ENCODE results near the gene CENPP. TPM values are rescaled to one million over a fixed set of nuclear protein-coding genes. Genes with fewer than 3 reads are reported as not detected.

Gene CENPP
- total RNA-seq, 2 donors from 2014 or later = 1.1 to 1.2 TPM

- no peak for TF ChIP-seq CTCF (IDR thresholded peaks at IDR 0.05)
- no peaks in the 10 kb centered on the region for H3K36me3 ChIP-seq
- no peak overlapping the region for H3K27ac ChIP-seq
- H3K4me1 ChIP-seq = peaks cover 0 to 16% of the 10 kb centered on the region in 2 donors
- no peaks in the 10 kb centered on the region for H3K27me3 ChIP-seq
- H3K4me3 ChIP-seq = no peak overlapping the region
- H3K9me3 ChIP-seq = no peaks in the 10 kb centered on the region
- DNase-seq (ENCODE audit: low spot score) = no peak
Observed at GRCh38 chr9:92429836-92430235, 104.1 kb downstream of the CENPP start.

- H3K4me1 ChIP-seq = no peaks in the 10 kb centered on the region
- H3K4me3 ChIP-seq = no peak overlapping the region
- H3K9me3 ChIP-seq = no peaks in the 10 kb centered on the region
- H3K27ac ChIP-seq = no peak overlapping the region
- H3K36me3 ChIP-seq = no peaks in the 10 kb centered on the region
- DNase-seq (ENCODE audit: low spot score) = no peak
- no peak for TF ChIP-seq CTCF (IDR thresholded peaks at IDR 0.05)
- H3K27me3 ChIP-seq = no peaks in the 10 kb centered on the region
Observed at GRCh38 chr9:92432350-92432749, 106.6 kb downstream of the CENPP start.

GRCh38 chr9:92432972-92433548, 107.3 kb downstream of the CENPP start:
- Histone ChIP-seq H3K36me3 (no peaks in the 10 kb centered on the region), H3K9me3 (no peaks in the 10 kb centered on the region), H3K4me3 (no peak overlapping the region), H3K4me1 (no peaks in the 10 kb centered on the region), H3K27me3 (no peaks in the 10 kb centered on the region), H3K27ac (no peak overlapping the region)
- no peak for TF ChIP-seq CTCF (IDR thresholded peaks at IDR 0.05)
- no peak for DNase-seq (ENCODE audit: low spot score)

- DNase-seq (ENCODE audit: low spot score) = no peak
- Histone ChIP-seq H3K4me1 (no peaks in the 10 kb centered on the region), H3K36me3 (no peaks in the 10 kb centered on the region), H3K9me3 (no peaks in the 10 kb centered on the region), H3K27ac (no peak overlapping the region), H3K4me3 (no peak overlapping the region), H3K27me3 (no peaks in the 10 kb centered on the region)
- no peak for TF ChIP-seq CTCF (IDR thresholded peaks at IDR 0.05)
Observed at GRCh38 chr9:92435263-92435662, 109.5 kb downstream of the CENPP start.

GRCh38 chr9:92438900-92439526, 113.3 kb downstream of the CENPP start:
- no peak overlapping the region for H3K4me3 ChIP-seq
- H3K4me1 ChIP-seq = no peaks in the 10 kb centered on the region
- H3K36me3 ChIP-seq = no peaks in the 10 kb centered on the region
- DNase-seq (ENCODE audit: low spot score) = no peak
- H3K27me3 ChIP-seq = no peaks in the 10 kb centered on the region
- no peaks in the 10 kb centered on the region for H3K9me3 ChIP-seq
- no peak overlapping the region for H3K27ac ChIP-seq
- peak in 1 of 2 donors; percentile 44 for TF ChIP-seq CTCF (IDR thresholded peaks at IDR 0.05)

Data from right atrium auricular region (tissue), 2 donors.